HUES6 (cell line): ENCODE data around the gene GRP.

Source experiments
- H3K27ac ChIP-seq: 2 replicates; pipeline ENCODE4 v1.7.0; 2013; ENCODE audit warnings: low read depth, mild to moderate bottlenecking, low read length, inconsistent platforms
- H3K27me3 ChIP-seq: 2 replicates; pipeline ENCODE4 v1.6.1; 2013; ENCODE audit warnings: low read length; ENCODE audit not compliant: control insufficient read depth, insufficient read depth
- H3K36me3 ChIP-seq: 2 replicates; pipeline ENCODE4 v1.6.1; 2013; ENCODE audit warnings: low read length; ENCODE audit not compliant: control insufficient read depth, insufficient read depth
- H3K4me1 ChIP-seq: 2 replicates; pipeline ENCODE4 v1.6.1; 2013; ENCODE audit warnings: low read length; ENCODE audit not compliant: control insufficient read depth, insufficient read depth
- H3K4me3 ChIP-seq: 2 replicates; pipeline ENCODE4 v1.5.1; 2013; ENCODE audit warnings: low read depth, low read length
- H3K9ac ChIP-seq: one replicate; pipeline ENCODE4 v1.6.1; 2013; ENCODE audit warnings: mild to moderate bottlenecking, low read length
- H3K9me3 ChIP-seq: 2 replicates; pipeline ENCODE4 v1.6.1; 2013; ENCODE audit warnings: low read depth, low read length; ENCODE audit not compliant: control insufficient read depth, insufficient read depth

The GRP gene

GRCh38 chr18:59219672-59220163 is at the start of gene GRP:
Gene GRP, plus strand, starts transcription at chr18:59220158. Its CDS starts 108 bp downstream, at chr18:59220266.
- no peak within 1 kb of the TSS for H3K27ac ChIP-seq
- no peak within 1 kb of the TSS for H3K9ac ChIP-seq
- peak within 1 kb of the TSS; percentile 46 for H3K4me3 ChIP-seq
- peaks cover 100% of the 10 kb centered on the region for H3K27me3 ChIP-seq
- H3K36me3 ChIP-seq = no peaks in the 10 kb centered on the region
- no peaks in the 10 kb centered on the region for H3K9me3 ChIP-seq
- H3K4me1 ChIP-seq = no peaks in the 10 kb centered on the region

- Histone ChIP-seq H3K27me3 (no peaks in the 10 kb centered on the region), H3K9ac (no peak overlapping the region), H3K4me3 (no peak overlapping the region), H3K9me3 (peaks cover 21% of the 10 kb centered on the region), H3K36me3 (no peaks in the 10 kb centered on the region), H3K4me1 (no peaks in the 10 kb centered on the region), H3K27ac (no peak overlapping the region)
These were observed 47.2 kb upstream of the GRP start for GRCh38 chr18:59172664-59173249.

GRCh38 chr18:59177485-59177884 is 42.5 kb upstream of the GRP start:
- H3K27ac ChIP-seq = no peak overlapping the region
- H3K36me3 ChIP-seq = no peaks in the 10 kb centered on the region
- no peaks in the 10 kb centered on the region for H3K4me1 ChIP-seq
- H3K9ac ChIP-seq = no peak overlapping the region
- no peak overlapping the region for H3K4me3 ChIP-seq
- no peaks in the 10 kb centered on the region for H3K27me3 ChIP-seq
- H3K9me3 ChIP-seq = peaks cover 15% of the 10 kb centered on the region

GRCh38 chr18:59180150-59180845 is 39.7 kb upstream of the GRP start:
- Histone ChIP-seq H3K9me3 (no peaks in the 10 kb centered on the region), H3K9ac (no peak overlapping the region), H3K36me3 (no peaks in the 10 kb centered on the region), H3K4me1 (no peaks in the 10 kb centered on the region), H3K27me3 (no peaks in the 10 kb centered on the region), H3K4me3 (no peak overlapping the region), H3K27ac (no peak overlapping the region)

GRCh38 chr18:59182673-59183072 is 37.3 kb upstream of the GRP start:
- Histone ChIP-seq H3K27me3 (no peaks in the 10 kb centered on the region), H3K9me3 (peaks cover 4% of the 10 kb centered on the region), H3K36me3 (no peaks in the 10 kb centered on the region), H3K27ac (no peak overlapping the region), H3K9ac (no peak overlapping the region), H3K4me3 (no peak overlapping the region), H3K4me1 (no peaks in the 10 kb centered on the region)

- H3K36me3 ChIP-seq = no peaks in the 10 kb centered on the region
- peaks cover 19% of the 10 kb centered on the region for H3K9me3 ChIP-seq
- no peak overlapping the region for H3K4me3 ChIP-seq
- no peaks in the 10 kb centered on the region for H3K4me1 ChIP-seq
- no peaks in the 10 kb centered on the region for H3K27me3 ChIP-seq
- H3K9ac ChIP-seq = no peak overlapping the region
- no peak overlapping the region for H3K27ac ChIP-seq
These were observed 30.9 kb upstream of the GRP start for GRCh38 chr18:59189008-59189407.

GRCh38 chr18:59189746-59190145 is 30.2 kb upstream of the GRP start:
- Histone ChIP-seq H3K27me3 (no peaks in the 10 kb centered on the region), H3K36me3 (no peaks in the 10 kb centered on the region), H3K27ac (no peak overlapping the region), H3K4me1 (no peaks in the 10 kb centered on the region), H3K4me3 (no peak overlapping the region), H3K9ac (no peak overlapping the region), H3K9me3 (peaks cover 19% of the 10 kb centered on the region)

- Histone ChIP-seq H3K36me3 (no peaks in the 10 kb centered on the region), H3K9ac (no peak overlapping the region), H3K4me3 (no peak overlapping the region), H3K27ac (no peak overlapping the region), H3K4me1 (no peaks in the 10 kb centered on the region), H3K27me3 (no peaks in the 10 kb centered on the region), H3K9me3 (no peaks in the 10 kb centered on the region)
These were observed 23.7 kb upstream of the GRP start for GRCh38 chr18:59196161-59196725.

GRCh38 chr18:59197636-59198035 is 22.3 kb upstream of the GRP start:
- Histone ChIP-seq H3K4me3 (no peak overlapping the region), H3K27ac (no peak overlapping the region), H3K4me1 (no peaks in the 10 kb centered on the region), H3K9me3 (peaks cover 4% of the 10 kb centered on the region; the same call in 1 of the 2 replicates), H3K9ac (no peak overlapping the region), H3K27me3 (no peaks in the 10 kb centered on the region), H3K36me3 (no peaks in the 10 kb centered on the region)

- no peaks in the 10 kb centered on the region for H3K4me1 ChIP-seq
- H3K4me3 ChIP-seq = no peak overlapping the region
- H3K36me3 ChIP-seq = no peaks in the 10 kb centered on the region
- H3K27me3 ChIP-seq = no peaks in the 10 kb centered on the region
- H3K27ac ChIP-seq = no peak overlapping the region
- no peak overlapping the region for H3K9ac ChIP-seq
- H3K9me3 ChIP-seq = peaks cover 6% of the 10 kb centered on the region; the same call in 1 of the 2 replicates
These were observed 21.7 kb upstream of the GRP start for GRCh38 chr18:59198215-59198614.

- no peak overlapping the region for H3K9ac ChIP-seq
These were observed 19.2 kb upstream of the GRP start for GRCh38 chr18:59200787-59201186.

More at GRCh38 chr18:59200787-59201186, 19.2 kb upstream of the GRP start:
- Histone ChIP-seq H3K4me1 (no peaks in the 10 kb centered on the region), H3K27me3 (no peaks in the 10 kb centered on the region), H3K27ac (no peak overlapping the region), H3K9me3 (peaks cover 6% of the 10 kb centered on the region; the same call in 1 of the 2 replicates), H3K4me3 (no peak overlapping the region), H3K36me3 (no peaks in the 10 kb centered on the region)
